ENCODE data around the gene PCDH9.

Gene PCDH9

GRCh38 chr13:67192751-67193150 lies 37.4 kb downstream of the PCDH9 start:
- Histone ChIP-seq H3K36me3 (ENCODE audit: control insufficient read depth, insufficient read depth, low read length) (no peaks in the 10 kb centered on the region), H3K4me3 (replicated peaks; ENCODE audit: low read depth, low read length) (no peak overlapping the region), H3K27me3 (replicated peaks; ENCODE audit: control insufficient read depth, insufficient read depth, low read length) (no peaks in the 10 kb centered on the region)
- DNase-seq (ENCODE audit: extremely low read depth, insufficient read length) = no peak
- TF ChIP-seq, protein P1, sequence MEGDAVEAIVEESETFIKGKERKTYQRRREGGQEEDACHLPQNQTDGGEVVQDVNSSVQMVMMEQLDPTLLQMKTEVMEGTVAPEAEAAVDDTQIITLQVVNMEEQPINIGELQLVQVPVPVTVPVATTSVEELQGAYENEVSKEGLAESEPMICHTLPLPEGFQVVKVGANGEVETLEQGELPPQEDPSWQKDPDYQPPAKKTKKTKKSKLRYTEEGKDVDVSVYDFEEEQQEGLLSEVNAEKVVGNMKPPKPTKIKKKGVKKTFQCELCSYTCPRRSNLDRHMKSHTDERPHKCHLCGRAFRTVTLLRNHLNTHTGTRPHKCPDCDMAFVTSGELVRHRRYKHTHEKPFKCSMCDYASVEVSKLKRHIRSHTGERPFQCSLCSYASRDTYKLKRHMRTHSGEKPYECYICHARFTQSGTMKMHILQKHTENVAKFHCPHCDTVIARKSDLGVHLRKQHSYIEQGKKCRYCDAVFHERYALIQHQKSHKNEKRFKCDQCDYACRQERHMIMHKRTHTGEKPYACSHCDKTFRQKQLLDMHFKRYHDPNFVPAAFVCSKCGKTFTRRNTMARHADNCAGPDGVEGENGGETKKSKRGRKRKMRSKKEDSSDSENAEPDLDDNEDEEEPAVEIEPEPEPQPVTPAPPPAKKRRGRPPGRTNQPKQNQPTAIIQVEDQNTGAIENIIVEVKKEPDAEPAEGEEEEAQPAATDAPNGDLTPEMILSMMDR (IDR thresholded peaks at IDR 0.05; ENCODE audit: insufficient read depth, low read length, poor library complexity, severe bottlenecking) = no peak

DNA sequence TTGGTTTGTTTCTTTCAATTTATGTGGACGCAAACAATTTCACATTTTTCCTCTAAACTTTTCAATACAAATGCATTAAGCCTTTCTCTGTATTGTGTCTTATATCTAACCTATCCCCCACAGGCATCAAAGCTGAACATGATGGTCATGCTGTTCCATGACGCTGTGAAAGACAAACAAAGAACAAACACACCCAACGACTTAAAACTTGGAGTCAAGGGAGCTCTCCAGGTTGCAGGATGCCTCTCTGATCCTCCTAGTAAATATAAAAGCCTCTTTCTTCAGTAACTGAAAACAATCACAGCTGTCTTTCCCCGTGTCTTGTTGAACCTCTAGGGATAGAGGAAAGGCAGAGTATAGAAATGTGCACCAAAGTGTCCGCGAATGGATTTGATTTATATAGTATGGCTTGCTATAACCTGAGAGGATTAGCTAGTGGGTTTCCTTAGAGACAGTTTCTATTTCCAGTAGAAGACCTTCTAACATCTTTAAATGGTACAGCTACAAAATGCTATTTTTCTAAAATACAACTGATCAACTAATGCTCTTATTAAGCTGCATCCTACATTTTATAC lies 43.1 kb downstream of the PCDH9 start:
- no peak for DNase-seq (ENCODE audit: extremely low read depth, insufficient read length)
- TF ChIP-seq, protein P1 (IDR thresholded peaks at IDR 0.05; ENCODE audit: insufficient read depth, low read length, poor library complexity, severe bottlenecking) = no peak
- Histone ChIP-seq H3K36me3 (ENCODE audit: control insufficient read depth, insufficient read depth, low read length) (no peaks in the 10 kb centered on the region), H3K4me3 (replicated peaks; ENCODE audit: low read depth, low read length) (no peak overlapping the region), H3K27me3 (replicated peaks; ENCODE audit: control insufficient read depth, insufficient read depth, low read length) (no peaks in the 10 kb centered on the region)

- H3K4me3 ChIP-seq (replicated peaks; ENCODE audit: low read depth, low read length) = no peak overlapping the region
- H3K36me3 ChIP-seq (ENCODE audit: control insufficient read depth, insufficient read depth, low read length) = no peaks in the 10 kb centered on the region
- TF ChIP-seq, protein P1 (IDR thresholded peaks at IDR 0.05; ENCODE audit: insufficient read depth, low read length, poor library complexity, severe bottlenecking) = no peak
- DNase-seq (ENCODE audit: extremely low read depth, insufficient read length) = no peak
- H3K27me3 ChIP-seq (replicated peaks; ENCODE audit: control insufficient read depth, insufficient read depth, low read length) = no peaks in the 10 kb centered on the region
These were observed 45.9 kb downstream of the PCDH9 start for GRCh38 chr13:67184247-67184646.

DNA sequence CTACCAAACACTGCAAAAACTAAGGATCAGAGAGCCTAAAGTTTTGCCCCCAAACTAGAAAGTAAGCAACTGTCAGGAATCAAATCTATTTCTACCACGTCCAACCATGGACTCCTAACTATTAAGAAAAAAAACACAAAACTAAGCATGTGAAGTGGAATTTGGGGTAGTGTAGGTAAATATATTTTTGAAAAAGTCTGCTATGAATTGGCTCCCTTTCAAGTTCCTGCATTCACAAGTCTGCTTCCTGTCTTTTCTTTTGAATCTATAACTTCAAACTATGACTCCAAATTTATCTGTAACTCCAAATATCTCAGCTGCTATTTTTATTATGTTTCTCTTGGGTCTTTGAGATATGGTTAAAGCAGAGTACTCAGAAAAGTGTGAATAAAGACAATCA lies 47.0 kb downstream of the PCDH9 start:
- Histone ChIP-seq H3K27me3 (replicated peaks; ENCODE audit: control insufficient read depth, insufficient read depth, low read length) (no peaks in the 10 kb centered on the region), H3K4me3 (replicated peaks; ENCODE audit: low read depth, low read length) (no peak overlapping the region), H3K36me3 (ENCODE audit: control insufficient read depth, insufficient read depth, low read length) (no peaks in the 10 kb centered on the region)
- no peak for DNase-seq (ENCODE audit: extremely low read depth, insufficient read length)
- TF ChIP-seq, protein P1 (IDR thresholded peaks at IDR 0.05; ENCODE audit: insufficient read depth, low read length, poor library complexity, severe bottlenecking) = no peak

GRCh38 chr13:67175836-67176459 lies 54.2 kb downstream of the PCDH9 start:
- Histone ChIP-seq H3K4me3 (replicated peaks; ENCODE audit: low read depth, low read length) (no peak overlapping the region), H3K27me3 (replicated peaks; ENCODE audit: control insufficient read depth, insufficient read depth, low read length) (no peaks in the 10 kb centered on the region), H3K36me3 (ENCODE audit: control insufficient read depth, insufficient read depth, low read length) (no peaks in the 10 kb centered on the region)
- no peak for DNase-seq (ENCODE audit: extremely low read depth, insufficient read length)
- TF ChIP-seq, protein P1 (IDR thresholded peaks at IDR 0.05; ENCODE audit: insufficient read depth, low read length, poor library complexity, severe bottlenecking) = no peak
